GM18867 (cell line): ENCODE measurements around the gene ARL13B.
"Not testable (repeated sequence)": the region's sequence is repeated elsewhere in the genome, so short reads cannot be mapped to it uniquely, and the experiment has no call there.

Experiments
- ATAC-seq: cut with Tn5 transposase; IDR thresholded peaks from one replicate; pipeline ENCODE4 v1.9.1; 2021; ENCODE audit warnings: mild to moderate bottlenecking, moderate library complexity; ENCODE audit not compliant: unreplicated experiment

The ARL13B gene

GRCh38 chr3:93979850-93980676, at the start of gene ARL13B:
TSS of gene ARL13B (plus strand) at chr3:93980155. CDS start at chr3:93980424, 269 bp downstream.
- ATAC-seq = peak; percentile 100

GRCh38 chr3:93931597-93932229, 48.2 kb upstream of the ARL13B start:
- ATAC-seq = no peak

GRCh38 chr3:93934366-93935046, 45.4 kb upstream of the ARL13B start:
- no peak for ATAC-seq

GRCh38 chr3:93936549-93936948, 43.4 kb upstream of the ARL13B start:
- no peak for ATAC-seq

- not testable (repeated sequence) for ATAC-seq
Measured at GRCh38 chr3:93937485-93937884, 42.5 kb upstream of the ARL13B start.

- ATAC-seq = not testable (repeated sequence)
Measured at GRCh38 chr3:93949958-93950357, 30.0 kb upstream of the ARL13B start.

- no peak for ATAC-seq
Measured at GRCh38 chr3:93961026-93961425, 18.9 kb upstream of the ARL13B start.

- ATAC-seq = no peak
Measured at GRCh38 chr3:93961489-93961888, 18.5 kb upstream of the ARL13B start.

- ATAC-seq = no peak
Measured at GRCh38 chr3:93962798-93963197, 17.2 kb upstream of the ARL13B start.

GRCh38 chr3:93965106-93965505, 14.8 kb upstream of the ARL13B start:
- not testable (repeated sequence) for ATAC-seq

- ATAC-seq = no peak
Measured at GRCh38 chr3:93969443-93969842, 10.5 kb upstream of the ARL13B start.

- ATAC-seq = no peak
Measured at GRCh38 chr3:93969997-93970396, 10.0 kb upstream of the ARL13B start.

- ATAC-seq = peak; percentile 95
Measured at GRCh38 chr3:93973131-93974126, 6.5 kb upstream of the ARL13B start, which contains the start of gene PROS1. TSS of gene PROS1 (minus strand) at chr3:93973896. CDS start at chr3:93973749, 147 bp downstream.

GRCh38 chr3:93981649-93982048, 1.7 kb downstream of the ARL13B start:
- ATAC-seq = no peak

GRCh38 chr3:93983408-93983807, 3.5 kb downstream of the ARL13B start:
- no peak for ATAC-seq

GRCh38 chr3:93984618-93985017, 4.7 kb downstream of the ARL13B start:
- no peak for ATAC-seq

GRCh38 chr3:93988283-93988682, 8.3 kb downstream of the ARL13B start:
- ATAC-seq = no peak

- no peak for ATAC-seq
Measured at GRCh38 chr3:93988764-93989163, 8.8 kb downstream of the ARL13B start.

GRCh38 chr3:93989241-93989640, 9.3 kb downstream of the ARL13B start:
- no peak for ATAC-seq

GRCh38 chr3:93991631-93992030, 11.7 kb downstream of the ARL13B start:
- ATAC-seq = no peak
